Esophagus muscularis mucosa (tissue), 4 donors: Measurements from ENCODE around the gene SLC12A2.

Experiments
- EP300 ChIP-seq: sonication (generic); formaldehyde crosslinking; IDR thresholded peaks from one replicate; pipeline ENCODE4 v1.6.1; 2017; ENCODE audit warnings: antibody characterized with exemption
- POLR2A ChIP-seq: fragments of 450-650 bp; IDR thresholded peaks from one replicate; pipeline ENCODE4 v1.6.1; 2017; ENCODE audit warnings: antibody characterized with exemption, moderate library complexity, mild to moderate bottlenecking, low read depth
- POLR2AphosphoS5 ChIP-seq, 2 donors: sonication (generic); formaldehyde crosslinking; IDR thresholded peaks; one replicate each; pipeline ENCODE4 v1.6.1; 2017; ENCODE audit warnings: antibody characterized with exemption in 2 of 2
- TF ChIP-seq, protein P1 (sequence below), 3 experiments: fragments of 200-600 bp in 2 of 3; fragments of 450-650 bp in 1 of 3; sonication (generic) in 2 of 3; IDR thresholded peaks; one replicate each; pipeline ENCODE4 v1.5.1; 2017 to 2019; ENCODE audit warnings: antibody characterized with exemption in 3 of 3, mild to moderate bottlenecking in 2 of 3, moderate library complexity in 1 of 3

DNA sequence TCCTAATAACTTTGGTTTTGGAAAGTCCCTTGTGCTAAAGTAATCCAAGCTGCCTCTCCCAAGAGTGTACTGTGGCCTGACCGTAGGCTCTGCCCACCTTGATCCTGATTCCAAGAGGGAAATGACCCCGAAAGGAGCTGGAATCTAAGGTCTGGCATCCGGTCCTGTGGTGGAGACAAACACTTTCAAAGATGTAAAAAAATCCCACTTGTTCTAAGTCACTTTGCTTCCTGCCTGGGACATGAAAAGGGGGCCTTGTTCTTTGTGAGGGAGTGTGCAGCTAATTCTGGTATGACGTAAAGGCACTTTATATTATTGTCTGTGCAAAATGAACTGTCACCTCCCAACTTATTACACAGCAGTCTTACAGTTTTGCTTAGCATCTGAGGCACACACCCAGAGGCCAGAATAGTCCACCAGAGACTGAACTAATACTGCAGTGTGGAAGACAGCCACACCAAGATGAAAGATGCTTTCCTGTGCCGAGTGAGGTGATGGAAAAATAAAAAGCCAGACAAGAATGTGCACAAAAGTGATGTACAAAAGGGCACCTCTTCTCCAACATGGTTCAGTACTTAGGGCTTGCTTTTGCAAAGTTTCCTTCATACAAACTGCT is 128.7 kb downstream of the SLC12A2 start:
- TF ChIP-seq, protein P1, sequence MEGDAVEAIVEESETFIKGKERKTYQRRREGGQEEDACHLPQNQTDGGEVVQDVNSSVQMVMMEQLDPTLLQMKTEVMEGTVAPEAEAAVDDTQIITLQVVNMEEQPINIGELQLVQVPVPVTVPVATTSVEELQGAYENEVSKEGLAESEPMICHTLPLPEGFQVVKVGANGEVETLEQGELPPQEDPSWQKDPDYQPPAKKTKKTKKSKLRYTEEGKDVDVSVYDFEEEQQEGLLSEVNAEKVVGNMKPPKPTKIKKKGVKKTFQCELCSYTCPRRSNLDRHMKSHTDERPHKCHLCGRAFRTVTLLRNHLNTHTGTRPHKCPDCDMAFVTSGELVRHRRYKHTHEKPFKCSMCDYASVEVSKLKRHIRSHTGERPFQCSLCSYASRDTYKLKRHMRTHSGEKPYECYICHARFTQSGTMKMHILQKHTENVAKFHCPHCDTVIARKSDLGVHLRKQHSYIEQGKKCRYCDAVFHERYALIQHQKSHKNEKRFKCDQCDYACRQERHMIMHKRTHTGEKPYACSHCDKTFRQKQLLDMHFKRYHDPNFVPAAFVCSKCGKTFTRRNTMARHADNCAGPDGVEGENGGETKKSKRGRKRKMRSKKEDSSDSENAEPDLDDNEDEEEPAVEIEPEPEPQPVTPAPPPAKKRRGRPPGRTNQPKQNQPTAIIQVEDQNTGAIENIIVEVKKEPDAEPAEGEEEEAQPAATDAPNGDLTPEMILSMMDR (IDR thresholded peaks at IDR 0.05) = no peak
- TF ChIP-seq POLR2A = no peak
- TF ChIP-seq EP300 = no peak
- no peak for TF ChIP-seq POLR2AphosphoS5 (IDR thresholded peaks at IDR 0.05)
